PC-9 (cell line): ENCODE measurements around the gene ADAMTS16. TPM values are rescaled to one million over a fixed set of nuclear protein-coding genes. Genes with fewer than 3 reads are reported as not detected.

Source experiments
- BruUV-seq: library from RNA; stranded (reverse); fragments of 400-500 nt; replicated peaks from 2 replicates; lab custom pipeline; 2021; lab: Mats Ljungman, UMichigan
- CTCF ChIA-PET: fragments of 300-600 bp; sonication (Branson Sonifier 250); formaldehyde crosslinking; loops from one replicate; lab custom pipeline; 2022; ENCODE audit warnings: antibody characterized with exemption; lab: Charles Lee
- POLR2A ChIA-PET: fragments of 300-600 bp; sonication (Branson Sonifier 250); formaldehyde crosslinking; loops from one replicate; lab custom pipeline; 2022; ENCODE audit warnings: antibody characterized with exemption; ENCODE audit not compliant: unreplicated experiment; lab: Charles Lee
- DNase-seq, 2 experiments: peaks; one replicate each; pipeline versions ENCODE4 v3.0.0 to v3.0.0-alpha.2; 2015 to 2022; ENCODE audit warnings: mixed read lengths in 1 of 2
- H2AFZ ChIP-seq: fragments of 200-600 bp; sonication (generic); 2 replicates; pipeline ENCODE4 v1.8.1; 2017; ENCODE audit warnings: antibody characterized with exemption
- H3F3A ChIP-seq: fragments of 200-600 bp; sonication (generic); 2 replicates; pipeline ENCODE4 v1.8.1; 2017; ENCODE audit warnings: antibody characterized with exemption, mild to moderate bottlenecking, low read depth; ENCODE audit not compliant: insufficient read depth
- H3K27ac ChIP-seq: fragments of 200-600 bp; sonication (generic); 2 replicates; pipeline ENCODE4 v1.6.1; 2016; ENCODE audit warnings: mixed run types
- H3K27me3 ChIP-seq: fragments of 200-600 bp; sonication (generic); 2 replicates; pipeline ENCODE4 v1.6.1; 2016; ENCODE audit warnings: low read depth, mixed run types; ENCODE audit not compliant: insufficient read depth
- H3K36me3 ChIP-seq: fragments of 200-600 bp; sonication (generic); 2 replicates; pipeline ENCODE4 v1.6.1; 2016; ENCODE audit warnings: low read depth, mixed run types
- H3K4me1 ChIP-seq: fragments of 200-600 bp; sonication (generic); replicated peaks from 2 replicates; pipeline ENCODE4 v1.6.1; 2016; ENCODE audit warnings: mixed run types; ENCODE audit not compliant: insufficient read depth
- H3K4me2 ChIP-seq: fragments of 200-600 bp; sonication (generic); 2 replicates; pipeline ENCODE4 v1.6.1; 2017; ENCODE audit warnings: mixed run types
- H3K4me3 ChIP-seq: fragments of 200-600 bp; sonication (generic); 2 replicates; pipeline ENCODE4 v1.6.1; 2016; ENCODE audit warnings: mixed run types
- H3K79me2 ChIP-seq: fragments of 200-600 bp; sonication (generic); 2 replicates; pipeline ENCODE4 v1.6.1; 2017; ENCODE audit warnings: low read depth, mixed run types
- H3K9me2 ChIP-seq: fragments of 200-600 bp; sonication (generic); 2 replicates; pipeline ENCODE4 v1.8.1; 2017; ENCODE audit warnings: mild to moderate bottlenecking; ENCODE audit not compliant: insufficient read depth
- H3K9me3 ChIP-seq: fragments of 200-600 bp; sonication (generic); 2 replicates; pipeline ENCODE4 v1.8.1; 2016; ENCODE audit warnings: low read depth; ENCODE audit not compliant: insufficient read depth
- H4K20me1 ChIP-seq: fragments of 200-600 bp; sonication (generic); 2 replicates; pipeline ENCODE4 v1.8.1; 2017; ENCODE audit not compliant: insufficient read depth
- EZH2 ChIP-seq: fragments of 200-600 bp; sonication (generic); IDR thresholded peaks from 2 replicates; pipeline ENCODE4 v1.8.0; 2017; ENCODE audit warnings: antibody characterized with exemption, low read depth
- intact Hi-C: fragments of 100-400 bp; cut with micrococcal nuclease; formaldehyde crosslinking; loops from one replicate; pipeline ENCODE4 v1.10.0; 2022; ENCODE audit not compliant: unreplicated experiment
- total RNA-seq: library from RNA; stranded (reverse); gene quantifications from 2 replicates; pipeline ENCODE4 v1.2.3, GENCODE V29; 2021
- TF ChIP-seq, protein P1 (sequence below): fragments of 200-600 bp; sonication (generic); conservative IDR thresholded peaks from 2 replicates; pipeline ENCODE4 v1.6.1; 2017; ENCODE audit warnings: mixed run types, antibody characterized with exemption, mild to moderate bottlenecking, moderate library complexity

The ADAMTS16 gene
- total RNA-seq, 1 experiment from 2014 or later, result 26.4 TPM

DNA sequence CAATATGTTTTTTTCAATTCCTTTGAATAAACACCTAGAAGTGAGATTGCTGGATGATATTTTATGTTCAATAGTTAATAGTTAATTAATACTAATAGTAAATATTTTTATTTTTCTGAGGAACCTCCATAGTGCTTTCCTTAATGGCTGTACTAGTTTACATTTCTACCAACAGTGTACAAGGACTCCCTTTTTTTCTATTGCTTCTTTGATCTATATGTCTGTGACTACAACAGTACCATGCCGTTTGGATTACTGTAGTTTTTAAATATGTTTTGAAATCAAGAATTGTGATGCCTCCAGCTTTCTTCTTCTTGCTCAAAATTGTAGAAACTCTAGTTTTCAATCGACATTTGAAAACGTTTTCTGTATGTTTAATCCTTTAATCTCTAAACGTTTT is 39.5 kb upstream of the ADAMTS16 start:
- H3K9me2 ChIP-seq, result no peaks in the 10 kb centered on the region
- no peak overlapping the region for H3K4me2 ChIP-seq
- intact Hi-C loops, result no loop called here
- H3K4me1 ChIP-seq, result no peaks in the 10 kb centered on the region
- no peak overlapping the region for H3K27ac ChIP-seq
- ChIA-PET POLR2A (no interaction called here), CTCF (no interaction called here)
- BruUV-seq, result no TSS peak
- H3K4me3 ChIP-seq, result no peak overlapping the region
- H2AFZ ChIP-seq, result no peak overlapping the region
- no peaks in the 10 kb centered on the region for H3K36me3 ChIP-seq
- H3K79me2 ChIP-seq, result no peaks in the 10 kb centered on the region
- DNase-seq, result no peak
- H3F3A ChIP-seq, result no peaks in the 10 kb centered on the region
- H3K9me3 ChIP-seq, result no peaks in the 10 kb centered on the region
- H4K20me1 ChIP-seq, result no peaks in the 10 kb centered on the region
- TF ChIP-seq, protein P1, sequence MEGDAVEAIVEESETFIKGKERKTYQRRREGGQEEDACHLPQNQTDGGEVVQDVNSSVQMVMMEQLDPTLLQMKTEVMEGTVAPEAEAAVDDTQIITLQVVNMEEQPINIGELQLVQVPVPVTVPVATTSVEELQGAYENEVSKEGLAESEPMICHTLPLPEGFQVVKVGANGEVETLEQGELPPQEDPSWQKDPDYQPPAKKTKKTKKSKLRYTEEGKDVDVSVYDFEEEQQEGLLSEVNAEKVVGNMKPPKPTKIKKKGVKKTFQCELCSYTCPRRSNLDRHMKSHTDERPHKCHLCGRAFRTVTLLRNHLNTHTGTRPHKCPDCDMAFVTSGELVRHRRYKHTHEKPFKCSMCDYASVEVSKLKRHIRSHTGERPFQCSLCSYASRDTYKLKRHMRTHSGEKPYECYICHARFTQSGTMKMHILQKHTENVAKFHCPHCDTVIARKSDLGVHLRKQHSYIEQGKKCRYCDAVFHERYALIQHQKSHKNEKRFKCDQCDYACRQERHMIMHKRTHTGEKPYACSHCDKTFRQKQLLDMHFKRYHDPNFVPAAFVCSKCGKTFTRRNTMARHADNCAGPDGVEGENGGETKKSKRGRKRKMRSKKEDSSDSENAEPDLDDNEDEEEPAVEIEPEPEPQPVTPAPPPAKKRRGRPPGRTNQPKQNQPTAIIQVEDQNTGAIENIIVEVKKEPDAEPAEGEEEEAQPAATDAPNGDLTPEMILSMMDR, result no peak
- no peak for TF ChIP-seq EZH2
- peaks cover 63% of the 10 kb centered on the region for H3K27me3 ChIP-seq

DNA sequence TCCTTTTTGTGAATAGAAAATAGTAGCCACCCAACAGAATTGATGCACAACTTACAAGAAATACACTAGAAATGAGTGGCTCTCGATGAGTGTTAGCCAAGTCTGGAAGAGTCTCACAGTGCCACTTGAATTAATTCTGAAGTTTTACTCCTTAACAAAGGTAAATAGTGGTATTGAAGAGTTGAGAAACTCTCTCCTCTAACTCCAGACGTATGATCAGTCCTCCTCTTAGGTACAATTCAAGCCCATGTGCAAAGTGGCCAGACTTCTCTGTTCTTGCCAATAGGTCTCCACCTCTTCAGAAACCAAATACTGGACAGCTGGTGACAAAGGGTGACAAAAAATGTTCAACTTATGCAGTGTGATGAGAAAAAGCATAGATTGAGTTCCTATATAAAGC is 38.5 kb upstream of the ADAMTS16 start:
- H2AFZ ChIP-seq, result no peak overlapping the region
- H3K36me3 ChIP-seq, result no peaks in the 10 kb centered on the region
- no peaks in the 10 kb centered on the region for H3K79me2 ChIP-seq
- H3K9me3 ChIP-seq, result no peaks in the 10 kb centered on the region
- intact Hi-C loops, result no loop called here
- no peak for TF ChIP-seq EZH2
- TF ChIP-seq, protein P1, result no peak
- H3K4me1 ChIP-seq, result no peaks in the 10 kb centered on the region
- no peak overlapping the region for H3K4me2 ChIP-seq
- no peaks in the 10 kb centered on the region for H3F3A ChIP-seq
- DNase-seq, result no peak
- H3K27ac ChIP-seq, result no peak overlapping the region
- H4K20me1 ChIP-seq, result no peaks in the 10 kb centered on the region
- POLR2A ChIA-PET, result no interaction called here
- no peaks in the 10 kb centered on the region for H3K9me2 ChIP-seq
- BruUV-seq, result no TSS peak
- H3K27me3 ChIP-seq, result peaks cover 62% of the 10 kb centered on the region
- no peak overlapping the region for H3K4me3 ChIP-seq
- CTCF ChIA-PET, result no interaction called here

DNA sequence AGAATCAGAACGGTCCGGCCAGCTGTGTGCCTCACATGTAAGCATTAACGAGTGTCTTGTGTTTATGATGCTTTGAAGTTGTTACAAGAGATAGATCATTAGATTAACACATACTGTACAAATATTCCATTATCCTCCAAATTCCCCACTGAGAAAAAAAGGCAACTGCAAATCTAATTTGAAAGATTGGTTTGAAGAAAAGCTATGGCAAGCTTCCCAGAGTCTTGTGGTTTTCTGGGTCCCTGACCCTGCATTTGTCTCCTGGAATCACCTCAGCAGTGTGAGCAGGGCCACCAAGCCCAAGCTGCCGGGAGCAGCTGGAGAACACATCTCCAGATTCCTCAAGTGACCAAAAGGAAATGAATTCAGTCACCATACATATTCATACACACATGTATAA is 36.9 kb upstream of the ADAMTS16 start:
- ChIA-PET CTCF (no interaction called here), POLR2A (no interaction called here)
- H3K27ac ChIP-seq, result no peak overlapping the region
- H3K4me1 ChIP-seq, result no peaks in the 10 kb centered on the region
- H3K9me3 ChIP-seq, result no peaks in the 10 kb centered on the region
- no peaks in the 10 kb centered on the region for H3K79me2 ChIP-seq
- no TSS peak for BruUV-seq
- no peaks in the 10 kb centered on the region for H3F3A ChIP-seq
- intact Hi-C loops, result no loop called here
- DNase-seq, result no peak
- H3K9me2 ChIP-seq, result no peaks in the 10 kb centered on the region
- H3K4me2 ChIP-seq, result no peak overlapping the region
- H3K36me3 ChIP-seq, result no peaks in the 10 kb centered on the region
- no peak for TF ChIP-seq EZH2
- TF ChIP-seq, protein P1, result no peak
- H3K27me3 ChIP-seq, result peaks cover 75% of the 10 kb centered on the region
- H3K4me3 ChIP-seq, result no peak overlapping the region
- H2AFZ ChIP-seq, result no peak overlapping the region
- no peaks in the 10 kb centered on the region for H4K20me1 ChIP-seq
